Measurements from ENCODE around the gene TSKU.
"Not testable (repeated sequence)": the region's sequence is repeated elsewhere in the genome, so short reads cannot be mapped to it uniquely, and the experiment has no call there.

TSKU gene

GRCh38 chr11:76786441-76787014 lies 3.4 kb downstream of the TSKU start:
- H3K36me3 Mint-ChIP-seq (ENCODE audit: low read depth): no peaks in the 10 kb centered on the region

DNA sequence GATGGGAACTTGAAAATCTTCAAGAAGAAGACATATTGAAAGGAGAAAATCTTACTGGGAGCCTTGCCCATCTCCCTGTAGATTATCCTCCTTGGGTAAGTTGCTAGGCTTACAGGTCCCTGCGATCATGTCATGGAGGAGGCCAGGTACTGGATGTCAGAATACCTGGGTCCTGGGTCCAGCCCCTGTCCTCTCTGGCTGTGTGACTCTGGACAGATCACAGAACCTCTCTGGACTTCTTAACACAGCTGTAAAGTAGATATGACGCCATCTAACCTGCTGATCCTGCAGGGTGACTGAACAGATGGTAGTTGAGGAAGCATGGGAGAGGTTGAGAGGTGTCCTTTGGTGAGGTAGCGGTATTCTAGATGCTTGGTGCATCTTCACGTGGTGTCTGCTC lies 4.1 kb downstream of the TSKU start:
- no peak for DNase-seq
- peaks cover 12% of the 10 kb centered on the region for H3K4me1 Mint-ChIP-seq (ENCODE audit: low read depth)
- no peak overlapping the region for H3K4me3 Mint-ChIP-seq
- no peaks in the 10 kb centered on the region for H3K36me3 Mint-ChIP-seq (ENCODE audit: low read depth)
- no peaks in the 10 kb centered on the region for H3K9me3 Mint-ChIP-seq
- peaks cover 38% of the 10 kb centered on the region for H3K27me3 Mint-ChIP-seq
- H3K27ac Mint-ChIP-seq: no peak overlapping the region

More at GRCh38 chr11:76786441-76787014, 3.4 kb downstream of the TSKU start:
- H3K9me3 Mint-ChIP-seq: no peaks in the 10 kb centered on the region
- no peak for DNase-seq
- no peak overlapping the region for H3K4me3 Mint-ChIP-seq
- H3K27ac Mint-ChIP-seq: no peak overlapping the region
- H3K4me1 Mint-ChIP-seq (ENCODE audit: low read depth): peaks cover 12% of the 10 kb centered on the region
- peaks cover 44% of the 10 kb centered on the region for H3K27me3 Mint-ChIP-seq

DNA sequence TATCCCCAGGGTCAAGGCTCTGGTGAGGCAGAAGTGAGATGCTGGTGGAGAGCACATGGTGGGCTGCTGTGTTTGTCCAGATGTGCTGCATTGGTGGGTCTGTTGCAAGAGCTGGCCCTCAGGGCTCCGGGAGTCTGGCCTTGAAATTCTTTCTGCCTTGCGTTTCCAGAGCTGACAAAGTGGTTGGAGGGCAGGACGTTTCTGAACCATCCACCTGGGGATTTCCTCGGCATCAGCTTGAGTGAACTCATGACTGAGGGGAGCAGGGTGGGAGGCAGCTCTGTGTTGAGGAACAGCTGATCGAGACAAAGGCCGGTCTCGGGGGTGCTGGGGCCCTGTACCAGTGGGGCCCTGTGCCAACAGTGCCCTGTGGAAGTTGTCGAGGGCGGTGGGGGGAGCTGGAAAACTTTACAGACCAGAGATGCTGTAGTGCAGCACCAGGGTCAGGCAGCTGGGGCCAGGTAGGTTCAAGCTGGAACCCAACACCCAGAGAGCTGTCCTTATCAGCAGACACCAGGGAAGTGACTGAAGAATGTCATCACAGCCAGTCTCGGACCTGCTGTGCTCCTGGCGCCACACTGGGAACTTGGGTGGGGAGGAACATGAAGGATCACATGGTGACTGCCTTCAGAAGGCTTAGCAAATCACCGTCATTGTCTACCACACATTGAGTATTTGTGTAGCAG lies 4.9 kb downstream of the TSKU start:
- Mint-ChIP-seq H3K4me3 (no peak overlapping the region), H3K9me3 (no peaks in the 10 kb centered on the region), H3K4me1 (ENCODE audit: low read depth) (peaks cover 5% of the 10 kb centered on the region), H3K27ac (no peak overlapping the region), H3K36me3 (ENCODE audit: low read depth) (no peaks in the 10 kb centered on the region), H3K27me3 (peaks cover 31% of the 10 kb centered on the region)
- DNase-seq: peak; percentile 11

DNA sequence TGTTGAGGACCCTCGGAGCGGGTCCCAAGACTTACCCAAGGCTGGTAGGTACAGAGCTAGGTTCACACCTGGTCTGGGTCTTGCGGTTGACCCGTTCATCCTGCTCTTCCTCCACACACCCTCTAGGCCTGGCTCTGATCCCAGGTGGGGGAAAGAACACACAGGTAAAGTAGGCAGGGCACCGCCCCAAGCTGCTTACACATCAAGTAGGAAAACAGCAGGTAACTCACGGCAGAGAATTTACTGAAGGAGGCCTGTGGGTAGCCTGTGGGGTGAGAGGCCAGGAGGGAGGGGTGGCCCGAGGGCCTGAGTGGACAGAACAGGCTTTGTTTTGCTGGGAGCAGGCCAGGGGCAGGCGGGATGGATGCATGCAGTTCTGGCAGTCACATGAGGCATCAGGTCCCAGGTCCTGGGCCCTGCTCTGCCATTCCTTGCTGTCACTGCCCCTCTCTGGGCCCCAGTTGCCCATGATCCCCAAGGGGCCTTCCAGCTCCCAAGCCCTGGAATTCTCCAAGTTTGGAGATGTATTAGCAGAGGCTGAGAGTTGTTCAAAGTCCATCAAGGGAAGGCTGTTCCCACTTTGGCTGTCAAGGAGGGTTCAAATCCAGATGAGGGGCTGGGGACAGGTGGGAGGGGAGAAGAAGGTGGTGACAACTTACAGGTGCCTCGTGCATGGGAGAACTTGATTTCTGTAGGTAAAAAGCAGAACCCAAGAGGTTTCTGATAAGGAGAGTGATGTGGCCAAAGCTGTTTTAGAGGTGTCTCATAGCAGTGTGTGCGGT lies 5.7 kb downstream of the TSKU start:
- Mint-ChIP-seq H3K27me3 (peaks cover 31% of the 10 kb centered on the region), H3K9me3 (no peaks in the 10 kb centered on the region), H3K27ac (no peak overlapping the region), H3K4me1 (ENCODE audit: low read depth) (peaks cover 3% of the 10 kb centered on the region), H3K4me3 (no peak overlapping the region), H3K36me3 (ENCODE audit: low read depth) (no peaks in the 10 kb centered on the region)
- peak; percentile 24 for DNase-seq

- Mint-ChIP-seq H3K9me3 (no peaks in the 10 kb centered on the region), H3K36me3 (ENCODE audit: low read depth) (no peaks in the 10 kb centered on the region), H3K27ac (no peak overlapping the region), H3K4me1 (ENCODE audit: low read depth) (peaks cover 3% of the 10 kb centered on the region), H3K27me3 (peaks cover 30% of the 10 kb centered on the region), H3K4me3 (no peak overlapping the region)
- peak; percentile 6 for DNase-seq
These were observed 6.2 kb downstream of the TSKU start for GRCh38 chr11:76789443-76789719.

DNA sequence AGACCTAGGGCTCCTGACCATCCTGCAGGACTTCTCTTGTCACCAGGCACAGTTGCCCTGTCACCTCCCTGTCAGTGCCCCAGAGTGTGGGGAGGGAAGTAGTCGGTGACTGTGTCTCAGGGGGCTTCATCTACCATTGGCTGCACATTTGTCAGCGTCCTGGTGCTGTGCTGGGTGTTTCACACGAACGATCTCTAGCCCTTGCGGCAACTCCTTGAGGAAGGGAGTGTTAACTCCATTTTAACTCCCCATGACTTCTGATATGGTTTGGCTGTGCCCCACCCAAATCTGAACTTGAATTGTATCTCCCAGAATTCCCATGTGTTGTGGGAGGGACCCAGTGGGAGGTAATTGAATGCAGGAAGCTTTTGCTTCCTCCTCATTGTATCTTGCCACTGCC lies 7.1 kb downstream of the TSKU start:
- Mint-ChIP-seq H3K4me1 (ENCODE audit: low read depth) (no peaks in the 10 kb centered on the region), H3K27me3 (peaks cover 21% of the 10 kb centered on the region), H3K4me3 (no peak overlapping the region), H3K27ac (no peak overlapping the region), H3K36me3 (ENCODE audit: low read depth) (no peaks in the 10 kb centered on the region), H3K9me3 (no peaks in the 10 kb centered on the region)
- DNase-seq: no peak

DNA sequence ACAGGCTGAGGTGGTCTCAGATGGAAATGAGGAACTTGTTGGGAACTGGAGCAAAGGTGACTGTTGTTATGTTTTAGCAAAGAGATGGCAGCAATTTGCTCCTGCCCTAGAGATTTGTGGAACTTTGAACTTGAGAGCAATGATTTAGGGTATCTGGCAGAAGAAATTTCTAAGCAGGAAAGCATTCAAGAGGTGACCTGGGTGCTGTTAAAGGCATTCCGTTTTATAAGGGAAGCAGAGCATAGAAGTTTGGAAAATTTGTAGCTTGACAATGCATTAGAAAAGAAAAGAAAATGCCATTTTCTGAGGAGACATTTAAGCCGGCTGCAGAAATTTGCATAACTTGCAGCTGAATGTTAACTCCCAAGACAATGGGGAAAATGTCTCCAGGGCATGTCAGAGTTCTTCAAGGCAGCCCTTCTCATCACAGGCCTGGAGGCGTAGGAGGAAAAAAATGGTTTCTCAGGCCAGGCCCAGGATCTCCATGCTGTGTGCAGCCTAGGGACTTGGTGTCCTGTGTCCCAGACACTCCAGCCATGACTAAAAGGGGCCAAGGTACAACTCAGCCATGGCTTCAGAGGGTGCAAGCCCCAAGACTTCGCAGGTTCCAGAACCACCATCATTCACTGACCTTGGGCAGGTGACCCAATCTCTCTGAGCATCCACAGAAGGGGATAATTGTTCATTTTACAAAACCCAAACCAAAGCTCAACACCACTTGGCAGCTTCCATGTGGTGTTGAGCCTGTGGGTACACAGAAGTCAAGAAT lies 8.0 kb downstream of the TSKU start:
- peaks cover 12% of the 10 kb centered on the region for H3K27me3 Mint-ChIP-seq
- not testable (repeated sequence) for H3K4me3 Mint-ChIP-seq; H3K4me1 Mint-ChIP-seq (ENCODE audit: low read depth); H3K27ac Mint-ChIP-seq; H3K9me3 Mint-ChIP-seq; H3K36me3 Mint-ChIP-seq (ENCODE audit: low read depth); DNase-seq

DNA sequence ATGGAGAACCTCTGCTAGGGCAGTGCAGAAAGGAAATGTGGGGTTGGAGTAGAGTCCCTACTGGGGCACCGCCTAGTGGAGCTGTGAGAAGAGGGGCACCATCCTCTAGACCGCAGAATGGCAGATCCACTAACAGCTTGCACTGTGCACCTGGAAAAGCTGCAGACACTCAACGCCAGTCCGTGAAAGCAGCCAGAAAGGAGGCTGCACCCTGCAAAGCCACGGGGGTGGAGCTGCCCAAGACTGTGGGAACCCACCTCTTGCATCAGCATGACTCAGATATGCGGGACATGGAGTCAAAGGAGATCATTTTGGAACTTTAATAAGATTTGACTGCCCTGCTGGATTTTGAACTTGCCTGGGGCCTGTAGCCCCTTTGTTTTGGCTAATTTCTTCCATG lies 8.7 kb downstream of the TSKU start:
- Mint-ChIP-seq H3K9me3 (no peaks in the 10 kb centered on the region), H3K4me3 (no peak overlapping the region), H3K27me3 (peaks cover 7% of the 10 kb centered on the region), H3K27ac (no peak overlapping the region), H3K36me3 (ENCODE audit: low read depth) (no peaks in the 10 kb centered on the region), H3K4me1 (ENCODE audit: low read depth) (no peaks in the 10 kb centered on the region)
- DNase-seq: no peak

GRCh38 chr11:76792505-76793264 lies 9.5 kb downstream of the TSKU start:
- no peaks in the 10 kb centered on the region for H3K9me3 Mint-ChIP-seq
- H3K36me3 Mint-ChIP-seq (ENCODE audit: low read depth): no peaks in the 10 kb centered on the region
- no peak for DNase-seq
- no peaks in the 10 kb centered on the region for H3K27me3 Mint-ChIP-seq
- no peak overlapping the region for H3K4me3 Mint-ChIP-seq
- no peaks in the 10 kb centered on the region for H3K4me1 Mint-ChIP-seq (ENCODE audit: low read depth)
- no peak overlapping the region for H3K27ac Mint-ChIP-seq

DNA sequence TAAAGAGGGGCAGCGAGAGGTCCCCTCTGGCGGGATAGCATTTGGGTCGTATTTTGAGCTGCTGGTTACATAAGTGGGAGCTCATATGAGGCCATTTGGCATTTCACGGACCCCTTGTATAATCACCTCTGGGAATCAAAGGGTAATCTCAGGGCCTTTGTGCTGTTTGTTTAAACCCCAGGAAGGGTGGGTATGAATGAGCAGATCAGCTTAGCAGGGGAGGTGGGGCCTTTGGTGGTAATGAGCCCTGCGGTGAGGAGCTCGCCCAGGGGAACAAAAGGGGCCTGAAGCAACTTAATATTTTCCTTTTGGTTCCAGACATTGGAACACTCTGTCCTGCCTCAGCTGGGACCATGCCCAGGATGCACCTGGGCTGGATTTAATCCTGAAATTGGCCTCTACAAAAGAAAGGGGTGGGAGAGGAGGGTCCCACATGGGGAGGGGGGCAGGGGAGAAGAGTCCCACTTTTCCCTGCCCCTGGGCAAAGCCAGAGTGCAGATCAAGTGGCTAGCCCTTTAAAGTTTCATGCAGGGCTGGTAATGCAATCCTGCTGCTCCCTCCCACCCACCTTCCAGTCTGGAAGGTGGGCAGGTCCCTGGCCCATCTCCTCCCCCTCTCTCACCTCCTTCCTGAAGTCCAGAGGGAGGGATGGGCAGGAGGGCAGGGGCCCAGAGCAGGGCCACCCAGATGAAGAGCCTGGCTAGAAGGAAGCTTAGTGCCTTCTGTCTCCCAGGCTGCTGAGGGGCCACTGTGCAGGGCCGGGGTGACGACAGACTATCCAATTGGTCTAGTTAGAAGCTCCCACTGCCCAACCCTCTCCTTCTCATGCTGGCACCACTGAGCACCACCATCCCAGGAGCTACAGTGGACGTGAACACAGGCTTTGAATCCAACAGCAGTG lies 10.5 kb downstream of the TSKU start:
- H3K36me3 Mint-ChIP-seq (ENCODE audit: low read depth): no peaks in the 10 kb centered on the region

DNA sequence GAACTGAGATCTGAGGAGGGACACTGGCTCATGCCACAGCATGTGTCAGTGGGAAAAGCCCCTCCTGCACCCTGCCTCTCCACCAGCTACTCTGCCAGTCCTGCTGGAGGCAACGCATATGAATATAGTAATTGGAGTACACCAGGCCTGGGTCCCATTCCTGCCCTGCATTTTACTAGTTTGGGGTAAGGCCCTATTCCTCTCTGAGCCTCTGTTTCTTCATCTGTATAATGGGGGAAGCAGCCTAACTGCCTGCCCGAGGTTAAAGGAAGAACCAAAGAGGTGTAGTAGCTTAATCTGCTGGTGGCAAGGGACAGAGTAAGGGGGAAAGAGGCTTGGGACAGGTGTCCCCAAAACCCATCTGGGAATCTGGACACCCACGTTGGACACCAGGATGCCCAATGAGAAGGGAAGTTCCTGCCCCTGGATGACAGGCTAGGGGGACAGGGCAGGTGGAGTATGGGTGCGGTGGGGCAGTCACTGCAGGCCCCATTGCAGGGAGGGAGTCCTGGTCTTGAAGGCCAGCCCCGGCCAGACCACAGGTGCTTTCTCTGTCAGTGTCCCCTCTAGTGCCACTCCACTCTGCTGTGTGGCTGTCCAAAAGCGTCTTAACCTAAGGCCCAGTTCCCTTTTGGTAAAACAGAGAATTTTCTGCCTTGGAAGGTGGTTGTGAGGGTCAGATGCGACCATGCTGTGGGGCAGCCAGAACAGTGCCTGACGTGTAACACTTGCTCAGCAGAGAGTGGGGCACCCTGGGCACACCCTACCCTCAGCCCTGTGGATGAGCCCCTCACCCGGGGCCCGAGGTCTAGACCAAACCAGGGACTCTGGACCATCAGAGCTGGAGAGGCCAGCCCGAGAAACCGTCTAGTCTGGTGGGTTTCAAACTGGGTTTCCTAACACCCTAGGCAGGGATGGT lies 11.5 kb downstream of the TSKU start:
- no peak overlapping the region for H3K27ac Mint-ChIP-seq

More for the DNA sequence above, 10.5 kb downstream of the TSKU start:
- peaks cover 1% of the 10 kb centered on the region for H3K4me1 Mint-ChIP-seq (ENCODE audit: low read depth)
- H3K9me3 Mint-ChIP-seq: no peaks in the 10 kb centered on the region
- DNase-seq: no peak
- peaks cover 4% of the 10 kb centered on the region for H3K27me3 Mint-ChIP-seq
- no peak overlapping the region for H3K27ac Mint-ChIP-seq
- no peak overlapping the region for H3K4me3 Mint-ChIP-seq

GRCh38 chr11:76795290-76795935 lies 12.3 kb downstream of the TSKU start:
- no peaks in the 10 kb centered on the region for H3K36me3 Mint-ChIP-seq (ENCODE audit: low read depth)
- no peaks in the 10 kb centered on the region for H3K9me3 Mint-ChIP-seq
- H3K27me3 Mint-ChIP-seq: peaks cover 4% of the 10 kb centered on the region
- H3K4me1 Mint-ChIP-seq (ENCODE audit: low read depth): peaks cover 10% of the 10 kb centered on the region
- no peak overlapping the region for H3K4me3 Mint-ChIP-seq
- H3K27ac Mint-ChIP-seq: no peak overlapping the region
- DNase-seq: no peak

More for the DNA sequence above, 11.5 kb downstream of the TSKU start:
- DNase-seq: no peak
- Mint-ChIP-seq H3K36me3 (ENCODE audit: low read depth) (no peaks in the 10 kb centered on the region), H3K9me3 (no peaks in the 10 kb centered on the region), H3K27me3 (peaks cover 4% of the 10 kb centered on the region), H3K4me3 (no peak overlapping the region), H3K4me1 (ENCODE audit: low read depth) (peaks cover 9% of the 10 kb centered on the region)

All from activated T-cell treated with anti-CD3 and anti-CD28 coated beads, Interleukin-2, amount 50 U/mL, for 24 hours (primary cell).